SK-N-SH (cell line): ENCODE measurements around the gene UGT2B15.
"Not testable (repeated sequence)": the region's sequence is repeated elsewhere in the genome, so short reads cannot be mapped to it uniquely, and the experiment has no call there.

Experiments used
- FOXM1 ChIP-seq: IDR thresholded peaks from 2 replicates; pipeline ENCODE4 v1.4.0; 2012; ENCODE audit warnings: low read depth, mild to moderate bottlenecking
- JUND ChIP-seq: IDR thresholded peaks from 2 replicates; pipeline ENCODE4 v1.4.0; 2012
- POLR2AphosphoS5 ChIP-seq: IDR thresholded peaks from 2 replicates; pipeline ENCODE4 v1.6.1; 2012; ENCODE audit warnings: low read depth, low read length
- TF ChIP-seq, protein P1 (sequence below): fragments of 200-600 bp; sonication (generic); IDR thresholded peaks from 2 replicates; pipeline ENCODE4 v1.6.1; 2017; ENCODE audit warnings: antibody characterized with exemption, mild to moderate bottlenecking, moderate library complexity

DNA sequence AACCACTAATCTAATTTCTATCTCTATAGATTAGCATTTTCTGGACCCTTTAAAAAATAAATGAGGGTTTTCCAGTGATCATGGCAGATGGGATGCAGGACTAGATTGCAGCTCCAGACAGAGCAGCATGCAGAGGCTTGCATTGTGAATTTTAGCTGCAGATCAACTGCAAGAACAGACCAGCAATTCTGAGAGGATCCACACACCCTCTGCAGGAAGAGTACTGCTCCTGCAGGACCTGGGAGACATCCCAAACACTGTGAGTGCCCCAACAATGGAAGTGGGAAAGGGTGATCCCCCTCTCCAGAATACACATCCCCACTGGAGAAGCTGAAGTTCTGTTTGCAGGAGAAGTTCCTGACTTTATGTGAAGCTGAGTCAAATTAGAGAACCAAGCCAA, 765 bp upstream of the UGT2B15 start:
- TF ChIP-seq JUND, FOXM1, POLR2AphosphoS5: not testable (repeated sequence)
- TF ChIP-seq, protein P1, sequence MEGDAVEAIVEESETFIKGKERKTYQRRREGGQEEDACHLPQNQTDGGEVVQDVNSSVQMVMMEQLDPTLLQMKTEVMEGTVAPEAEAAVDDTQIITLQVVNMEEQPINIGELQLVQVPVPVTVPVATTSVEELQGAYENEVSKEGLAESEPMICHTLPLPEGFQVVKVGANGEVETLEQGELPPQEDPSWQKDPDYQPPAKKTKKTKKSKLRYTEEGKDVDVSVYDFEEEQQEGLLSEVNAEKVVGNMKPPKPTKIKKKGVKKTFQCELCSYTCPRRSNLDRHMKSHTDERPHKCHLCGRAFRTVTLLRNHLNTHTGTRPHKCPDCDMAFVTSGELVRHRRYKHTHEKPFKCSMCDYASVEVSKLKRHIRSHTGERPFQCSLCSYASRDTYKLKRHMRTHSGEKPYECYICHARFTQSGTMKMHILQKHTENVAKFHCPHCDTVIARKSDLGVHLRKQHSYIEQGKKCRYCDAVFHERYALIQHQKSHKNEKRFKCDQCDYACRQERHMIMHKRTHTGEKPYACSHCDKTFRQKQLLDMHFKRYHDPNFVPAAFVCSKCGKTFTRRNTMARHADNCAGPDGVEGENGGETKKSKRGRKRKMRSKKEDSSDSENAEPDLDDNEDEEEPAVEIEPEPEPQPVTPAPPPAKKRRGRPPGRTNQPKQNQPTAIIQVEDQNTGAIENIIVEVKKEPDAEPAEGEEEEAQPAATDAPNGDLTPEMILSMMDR: not testable (repeated sequence)
